OCI-LY3 (cell line): ENCODE measurements around the gene KCTD17.

Source experiments
- EZH2phosphoT487 ChIP-seq: fragments of 200-600 bp; shearing (Covaris generic); IDR thresholded peaks from 2 replicates; pipeline ENCODE4 v1.6.1; 2018; ENCODE audit warnings: antibody characterized with exemption, mixed run types, low read depth
- TF ChIP-seq, protein P1 (sequence below): fragments of 200-600, 300-600 bp; sonication (generic); IDR thresholded peaks from 2 replicates; pipeline ENCODE4 v1.5.1; 2014; ENCODE audit warnings: antibody characterized with exemption, low read length, low read depth

DNA sequence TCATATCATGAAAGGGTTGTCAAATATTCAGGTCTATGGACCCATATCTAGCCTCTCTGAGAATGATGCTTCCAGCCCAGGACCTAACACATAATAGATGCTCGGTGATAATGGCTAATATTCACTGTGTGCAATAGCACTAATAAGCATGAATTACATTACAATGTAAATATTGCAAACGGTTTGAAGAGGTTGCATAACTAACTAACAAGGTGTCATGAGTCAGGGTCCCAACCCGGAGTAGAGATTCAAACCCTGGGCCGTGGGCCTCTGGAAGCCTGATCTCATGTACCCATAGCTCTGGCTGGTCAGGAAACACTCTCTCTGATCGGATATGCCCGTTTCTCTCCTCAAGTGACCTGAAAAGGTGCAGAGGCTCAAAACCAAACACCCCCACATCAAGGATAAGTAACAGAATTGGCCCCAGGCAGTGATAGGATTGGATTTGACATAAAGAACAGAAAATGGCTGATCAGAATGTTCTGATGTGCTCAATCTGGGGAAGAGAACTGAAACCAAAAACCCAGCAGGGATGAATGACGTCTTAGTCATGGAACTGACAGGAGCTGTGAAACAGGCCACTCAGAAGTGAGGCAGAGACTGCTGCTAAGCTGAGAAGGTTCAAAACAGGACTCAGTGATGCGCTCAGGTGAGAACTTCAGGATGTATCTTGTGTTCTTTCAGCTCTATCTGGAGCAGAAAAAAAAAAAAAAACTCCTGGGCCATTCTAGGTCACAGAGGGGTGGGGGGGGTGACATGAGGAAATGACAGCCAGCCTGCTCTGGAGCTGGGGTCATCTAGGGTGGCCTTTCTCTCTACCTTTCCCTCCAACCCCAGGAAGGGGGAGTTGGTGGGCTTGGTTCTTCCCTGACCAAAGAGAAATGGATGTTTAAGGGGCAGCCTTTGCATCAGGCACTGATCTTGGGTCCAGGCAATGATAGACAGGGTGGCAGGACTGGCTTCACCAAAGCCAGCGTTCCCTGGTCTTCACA, 6.6 kb upstream of the KCTD17 start:
- TF ChIP-seq, protein P1, sequence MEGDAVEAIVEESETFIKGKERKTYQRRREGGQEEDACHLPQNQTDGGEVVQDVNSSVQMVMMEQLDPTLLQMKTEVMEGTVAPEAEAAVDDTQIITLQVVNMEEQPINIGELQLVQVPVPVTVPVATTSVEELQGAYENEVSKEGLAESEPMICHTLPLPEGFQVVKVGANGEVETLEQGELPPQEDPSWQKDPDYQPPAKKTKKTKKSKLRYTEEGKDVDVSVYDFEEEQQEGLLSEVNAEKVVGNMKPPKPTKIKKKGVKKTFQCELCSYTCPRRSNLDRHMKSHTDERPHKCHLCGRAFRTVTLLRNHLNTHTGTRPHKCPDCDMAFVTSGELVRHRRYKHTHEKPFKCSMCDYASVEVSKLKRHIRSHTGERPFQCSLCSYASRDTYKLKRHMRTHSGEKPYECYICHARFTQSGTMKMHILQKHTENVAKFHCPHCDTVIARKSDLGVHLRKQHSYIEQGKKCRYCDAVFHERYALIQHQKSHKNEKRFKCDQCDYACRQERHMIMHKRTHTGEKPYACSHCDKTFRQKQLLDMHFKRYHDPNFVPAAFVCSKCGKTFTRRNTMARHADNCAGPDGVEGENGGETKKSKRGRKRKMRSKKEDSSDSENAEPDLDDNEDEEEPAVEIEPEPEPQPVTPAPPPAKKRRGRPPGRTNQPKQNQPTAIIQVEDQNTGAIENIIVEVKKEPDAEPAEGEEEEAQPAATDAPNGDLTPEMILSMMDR: no peak
- TF ChIP-seq EZH2phosphoT487: no peak
